GM21717 (cell line): ENCODE results near the gene PRIMPOL.

ENCODE experiments used
- ATAC-seq: cut with Tn5 transposase; IDR thresholded peaks from one replicate; pipeline ENCODE4 v1.9.1; 2021; ENCODE audit warnings: mild to moderate bottlenecking, moderate library complexity; ENCODE audit not compliant: unreplicated experiment

The PRIMPOL gene

DNA sequence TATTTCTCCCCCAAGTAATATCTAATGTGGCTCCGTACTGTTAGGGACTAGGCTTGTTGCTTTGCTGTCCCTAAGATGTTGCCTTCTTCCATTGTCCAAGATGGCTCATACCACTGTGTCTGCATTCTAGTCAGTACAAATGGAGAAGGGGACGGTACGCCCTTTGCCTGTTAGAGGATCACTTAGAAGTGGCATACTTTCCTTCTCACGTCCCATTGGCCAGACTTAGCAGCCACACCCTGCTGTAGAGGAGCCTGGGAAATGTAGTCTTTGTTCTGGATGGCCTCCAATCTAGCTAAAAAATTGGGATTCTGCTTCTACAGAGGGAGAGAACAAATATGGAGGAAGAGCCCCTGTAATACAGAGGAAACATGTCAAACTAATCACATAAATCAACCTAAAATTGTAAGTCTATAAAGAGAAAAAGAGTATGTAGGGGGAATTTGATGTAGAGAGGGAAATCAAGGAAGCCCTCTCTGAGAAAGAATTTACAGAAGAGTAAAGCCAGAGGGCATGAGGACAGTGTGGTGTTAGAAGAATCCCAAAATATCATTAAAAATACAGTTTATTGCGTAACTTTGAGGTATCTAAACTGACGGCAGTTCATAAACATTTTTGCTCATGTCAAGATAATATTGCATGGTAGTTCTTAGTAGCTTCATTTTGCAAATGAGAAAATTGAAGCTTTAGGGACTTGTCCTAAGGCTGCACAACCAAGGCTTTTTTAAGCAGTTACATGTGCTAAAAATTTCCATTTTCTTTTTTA lies 15.1 kb downstream of the PRIMPOL start:
- no peak for ATAC-seq

DNA sequence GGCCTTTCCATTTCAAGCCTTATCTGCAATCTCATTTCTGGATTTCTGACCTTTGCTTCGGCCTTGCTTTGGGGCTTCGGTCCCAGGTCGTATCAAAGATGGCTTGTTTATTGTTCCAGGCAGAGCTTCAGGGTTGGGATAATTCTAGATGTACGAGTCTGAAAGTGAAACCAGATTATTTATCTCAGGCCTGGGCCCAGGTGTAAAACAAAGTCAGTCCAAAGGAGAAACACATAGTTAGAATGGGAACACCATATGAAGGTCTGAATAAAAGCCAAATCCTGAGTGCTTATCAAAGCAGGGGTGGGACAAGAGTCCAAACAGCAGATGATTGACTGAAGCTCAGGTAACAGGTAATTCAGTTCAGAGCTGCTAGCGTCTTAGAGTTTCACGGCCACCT lies 17.1 kb downstream of the PRIMPOL start:
- ATAC-seq: no peak

DNA sequence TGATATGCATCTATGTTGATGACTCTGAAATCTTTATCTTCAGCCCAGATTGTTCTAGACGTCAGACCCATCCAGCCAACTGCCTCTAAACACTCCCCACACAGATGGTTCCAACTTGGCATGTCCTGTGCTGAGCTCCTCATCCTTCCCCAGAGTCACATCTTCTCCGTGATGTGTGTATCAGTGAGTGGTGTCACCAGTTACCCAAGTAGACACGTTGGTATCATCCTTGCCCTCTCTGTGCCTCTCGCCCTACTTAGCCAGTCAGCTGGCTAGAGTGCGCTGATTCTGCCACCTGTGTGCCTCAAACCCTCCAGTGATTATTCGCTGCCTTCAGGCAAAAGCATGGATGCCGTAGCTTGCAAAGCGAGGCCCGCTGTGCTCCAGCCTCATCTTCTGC lies 18.6 kb downstream of the PRIMPOL start:
- ATAC-seq: no peak

DNA sequence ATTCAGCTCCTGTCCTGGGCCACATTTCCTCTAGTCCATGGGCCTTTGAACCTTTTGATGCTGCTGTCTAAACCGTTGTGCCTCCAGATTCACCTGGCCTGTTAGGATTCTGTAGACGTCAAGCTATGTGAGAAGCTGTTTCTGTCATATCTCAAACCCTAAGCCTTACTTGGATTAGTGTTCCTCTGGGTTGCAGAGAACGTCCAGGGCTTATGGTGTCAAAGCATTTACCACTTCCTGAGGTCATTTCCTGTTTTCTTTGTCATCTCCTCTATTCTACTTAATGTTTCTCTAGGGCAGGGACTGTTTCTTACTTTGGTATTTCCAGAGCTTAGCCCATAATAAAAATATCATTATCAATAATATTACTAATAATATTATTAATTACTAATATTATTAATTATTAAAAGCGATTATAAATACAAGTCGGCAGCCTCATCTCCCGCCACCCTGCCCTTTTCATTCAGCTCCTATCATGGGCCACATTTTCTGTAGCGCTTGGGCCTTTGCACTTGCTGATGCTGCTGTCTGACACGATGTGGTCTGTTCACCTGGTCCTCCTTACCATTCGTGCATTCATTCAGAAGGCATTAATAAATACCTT lies 19.1 kb downstream of the PRIMPOL start:
- no peak for ATAC-seq

DNA sequence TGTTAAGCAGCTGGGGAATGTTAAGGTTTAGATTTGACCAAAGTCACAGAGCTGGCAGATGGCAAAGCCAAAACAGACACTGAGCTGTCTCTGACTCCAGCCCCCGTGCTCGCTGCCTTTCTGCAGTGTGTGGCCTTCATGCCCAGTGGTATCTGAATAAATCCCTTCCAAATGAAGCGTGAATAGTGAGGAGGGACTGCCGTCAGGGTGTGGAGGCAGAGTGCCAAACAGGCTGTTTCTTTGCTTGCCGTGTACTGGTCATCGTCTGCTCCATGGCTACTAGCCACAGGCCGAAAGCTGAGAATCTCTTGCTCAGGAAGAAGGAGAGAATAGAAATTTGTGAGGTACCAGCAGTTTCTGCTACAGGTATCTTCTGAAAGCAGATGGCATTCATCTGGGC lies 19.7 kb downstream of the PRIMPOL start:
- no peak for ATAC-seq

DNA sequence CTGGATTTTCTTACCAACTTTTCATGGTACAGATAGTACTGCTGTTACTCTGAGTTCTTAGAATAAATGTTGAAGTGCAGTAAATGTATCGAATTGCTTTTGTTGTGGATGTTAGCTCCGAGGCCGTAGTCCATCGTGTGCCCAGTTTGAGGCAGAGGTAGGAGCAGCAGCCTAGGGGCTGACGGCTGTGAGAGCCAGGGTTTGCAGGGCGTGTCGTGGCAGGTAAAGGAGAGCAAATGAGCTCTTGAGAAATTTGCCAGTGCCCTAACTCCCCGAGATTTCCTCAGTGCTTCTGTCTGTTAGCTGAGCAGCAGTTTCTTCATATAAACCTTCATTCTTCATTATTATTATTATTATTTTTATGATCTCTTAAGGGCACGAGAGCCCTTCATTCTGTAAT lies 21.6 kb downstream of the PRIMPOL start:
- no peak for ATAC-seq

DNA sequence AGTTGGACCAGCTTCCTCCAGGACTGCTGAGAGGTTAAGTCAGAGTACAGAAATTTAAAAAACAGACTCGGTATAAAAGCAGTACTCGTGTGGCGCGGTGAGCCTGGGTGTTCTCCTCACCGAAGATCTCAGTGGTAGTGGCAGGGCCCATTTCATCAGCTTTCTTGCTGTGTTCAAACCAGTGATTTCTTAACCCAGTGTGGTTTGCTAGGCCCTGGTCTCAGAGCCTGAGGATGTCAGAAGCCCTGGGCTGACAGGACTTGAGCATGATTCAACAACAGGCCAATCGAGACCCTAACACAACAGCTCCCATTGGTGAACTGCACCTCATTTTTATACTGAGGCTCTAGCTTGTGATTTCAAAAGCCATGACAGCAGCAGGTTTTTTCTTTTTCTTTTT lies 23.2 kb downstream of the PRIMPOL start:
- no peak for ATAC-seq

DNA sequence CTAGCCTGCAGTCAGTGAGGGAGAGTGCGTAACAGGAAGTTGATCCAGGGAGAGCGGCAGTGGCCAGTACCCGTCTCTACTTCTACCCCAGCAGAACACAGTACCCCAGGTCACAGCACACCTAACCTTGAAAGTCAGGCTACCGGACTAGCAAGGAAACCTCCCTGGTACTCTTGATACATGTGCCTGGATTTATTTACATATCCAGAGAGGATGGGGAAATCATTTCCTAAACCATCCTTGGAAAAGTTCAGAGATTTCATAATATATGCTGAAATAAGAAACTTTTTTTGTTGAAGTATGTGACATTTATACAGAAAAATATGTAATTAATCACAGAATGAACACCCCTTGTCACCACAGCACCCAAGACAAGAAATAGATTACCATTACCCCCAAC lies 24.5 kb downstream of the PRIMPOL start:
- no peak for ATAC-seq

DNA sequence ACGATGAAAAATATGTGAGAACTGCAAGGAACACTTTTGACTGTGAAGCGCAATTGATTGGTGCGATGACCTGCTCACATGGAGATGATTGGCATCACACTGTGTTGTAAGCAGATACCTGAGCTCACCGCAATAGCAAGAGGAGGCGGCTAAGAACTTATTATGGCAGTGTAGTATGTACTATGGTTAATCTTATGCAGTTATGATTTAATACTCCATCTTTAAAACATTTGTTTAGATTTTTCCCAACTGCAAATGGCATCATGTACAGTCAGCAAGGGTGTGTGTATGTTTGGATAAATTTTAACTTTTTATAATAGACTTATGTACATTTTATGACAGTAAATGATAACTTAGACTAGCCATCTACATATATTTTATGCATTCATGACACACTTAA lies 25.5 kb downstream of the PRIMPOL start:
- no peak for ATAC-seq

DNA sequence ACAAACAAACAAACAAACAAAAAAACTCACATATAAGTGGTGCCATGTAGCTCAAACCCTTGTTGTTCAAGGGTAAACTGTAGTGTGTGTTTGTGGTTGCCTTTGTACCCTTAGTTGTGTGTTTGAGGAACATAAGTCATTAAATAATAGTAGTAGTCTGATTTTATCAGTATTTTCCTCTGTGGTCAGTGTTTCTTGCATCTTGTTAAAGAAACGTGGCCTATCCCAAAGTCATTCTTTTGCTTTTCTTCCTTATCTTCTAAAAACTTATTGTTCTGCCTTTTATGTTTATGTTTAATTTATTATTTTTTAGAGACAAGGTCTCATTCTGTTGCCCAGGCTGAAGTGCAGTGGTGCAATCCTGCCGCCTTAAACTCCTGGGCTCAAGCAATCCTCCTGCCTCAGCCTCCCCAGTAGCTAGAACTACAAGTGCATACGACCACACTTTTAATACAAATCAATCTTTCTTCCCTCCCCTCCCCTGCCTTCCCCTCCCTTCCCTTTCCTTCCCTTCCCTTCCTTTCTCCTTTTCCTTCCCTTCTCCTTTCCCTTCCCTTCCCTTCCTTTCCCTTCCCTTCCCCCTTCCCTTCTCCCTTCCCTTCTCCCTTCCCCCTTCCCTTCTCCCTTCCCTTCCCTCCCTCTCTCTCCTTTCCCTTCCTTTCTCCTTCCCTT lies 26.4 kb downstream of the PRIMPOL start:
- no peak for ATAC-seq

DNA sequence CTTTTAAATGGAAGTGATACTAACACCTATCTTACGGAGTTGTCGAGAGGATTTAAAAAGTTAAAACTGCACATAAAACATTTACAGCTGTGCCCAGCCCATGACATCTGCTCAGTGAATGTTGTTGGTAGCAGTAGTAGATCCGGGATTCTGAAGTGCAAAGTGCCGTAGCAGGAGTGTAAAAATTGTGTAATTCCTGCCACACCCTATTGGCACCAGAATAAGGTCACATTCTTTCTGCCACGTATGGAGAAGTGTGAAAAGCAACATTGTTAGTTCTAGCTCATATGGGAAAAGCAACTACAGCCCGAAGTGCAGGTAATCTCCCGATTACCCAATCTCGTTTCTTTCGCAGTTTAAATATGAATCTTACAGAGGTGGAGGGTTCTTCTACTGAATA lies 31.2 kb downstream of the PRIMPOL start:
- ATAC-seq: no peak

DNA sequence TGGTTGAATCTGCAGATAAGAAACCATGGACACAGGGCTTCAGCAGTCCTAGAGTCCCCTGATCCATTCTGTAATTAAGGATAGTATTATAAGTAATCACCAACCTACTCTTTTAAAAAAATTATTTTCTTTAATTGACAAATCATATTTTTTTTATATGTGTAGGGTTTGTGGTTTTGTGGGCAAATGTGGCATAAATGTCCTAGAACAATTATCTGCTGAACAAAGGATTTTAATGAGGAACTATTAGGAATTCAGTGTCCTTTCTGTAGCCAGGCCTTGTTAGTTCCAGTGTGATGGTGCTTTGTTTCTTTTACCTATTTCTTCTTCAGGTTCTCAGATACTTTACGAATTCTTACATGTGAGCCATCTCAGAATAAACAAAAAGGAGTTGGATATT lies 32.4 kb downstream of the PRIMPOL start:
- no peak for ATAC-seq

DNA sequence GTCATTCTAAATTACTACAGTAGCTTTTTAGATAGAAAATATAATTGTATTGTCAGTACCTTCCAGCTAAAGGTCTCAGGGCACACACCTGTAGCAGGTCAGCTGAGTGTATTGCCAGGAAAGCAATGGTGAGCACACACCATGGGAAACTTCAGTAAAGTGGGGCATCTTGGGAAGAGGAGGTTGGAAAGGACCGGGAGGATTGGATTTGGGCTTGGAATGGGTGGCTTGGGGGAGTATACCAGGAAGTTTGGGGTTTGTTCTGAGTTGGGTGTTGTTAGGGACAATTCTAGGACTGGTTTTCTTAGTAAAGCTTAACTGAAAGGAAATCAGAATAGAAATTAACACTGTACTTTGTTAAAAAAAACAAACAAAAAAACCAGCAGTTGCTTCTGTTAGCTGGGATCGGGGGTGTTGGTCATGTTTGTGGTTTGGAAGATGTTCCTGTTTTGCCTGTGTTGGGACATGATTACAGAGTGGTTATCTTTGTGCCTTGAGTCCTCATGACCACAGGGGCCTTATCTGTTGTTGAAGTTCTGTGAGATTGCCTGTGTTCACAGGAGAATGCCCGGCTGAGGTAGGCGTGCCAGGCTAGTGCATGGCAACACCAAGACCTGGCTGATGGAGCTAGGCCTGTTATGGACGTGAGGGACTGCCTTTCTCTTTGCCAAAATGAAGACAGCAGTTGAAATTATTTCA lies 35.1 kb downstream of the PRIMPOL start:
- ATAC-seq: no peak

DNA sequence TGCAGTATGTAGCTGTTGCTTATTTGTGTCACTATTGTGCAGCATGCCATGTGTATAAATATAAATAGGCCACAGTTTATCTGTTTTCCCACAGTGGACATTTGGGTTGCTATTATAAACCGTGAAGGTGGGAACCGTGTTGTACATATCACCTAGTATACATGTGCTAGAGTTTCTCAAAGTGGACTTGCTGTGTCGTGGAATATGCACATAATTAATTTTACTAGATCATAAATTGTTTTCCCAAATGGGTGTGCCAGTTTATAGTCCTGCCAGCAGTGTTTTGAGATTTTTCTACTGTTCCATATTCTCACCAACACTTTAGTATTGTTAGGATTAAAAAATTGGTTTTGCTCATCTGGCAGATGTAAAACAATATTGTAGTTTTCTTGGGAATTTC lies 38.5 kb downstream of the PRIMPOL start:
- ATAC-seq: no peak

DNA sequence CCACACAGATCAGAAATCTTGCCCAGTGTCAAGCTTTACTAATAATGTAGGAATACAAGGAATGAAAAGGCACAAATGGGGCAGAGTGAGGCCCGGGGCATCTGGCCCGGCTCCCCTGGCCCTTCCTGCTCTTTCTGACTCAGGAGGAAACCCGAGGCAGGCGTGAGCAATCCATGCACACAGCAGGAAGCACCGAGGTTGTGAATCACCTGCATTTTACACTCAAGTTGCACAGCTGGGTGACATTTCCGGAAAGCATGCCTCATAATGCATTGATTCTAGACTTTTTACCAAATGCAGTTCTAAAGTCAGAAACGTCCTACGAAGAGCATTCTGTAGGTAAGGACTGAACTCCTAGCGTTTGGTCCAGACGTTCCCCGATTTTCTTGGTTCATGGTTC lies 38.9 kb downstream of the PRIMPOL start:
- ATAC-seq: no peak

DNA sequence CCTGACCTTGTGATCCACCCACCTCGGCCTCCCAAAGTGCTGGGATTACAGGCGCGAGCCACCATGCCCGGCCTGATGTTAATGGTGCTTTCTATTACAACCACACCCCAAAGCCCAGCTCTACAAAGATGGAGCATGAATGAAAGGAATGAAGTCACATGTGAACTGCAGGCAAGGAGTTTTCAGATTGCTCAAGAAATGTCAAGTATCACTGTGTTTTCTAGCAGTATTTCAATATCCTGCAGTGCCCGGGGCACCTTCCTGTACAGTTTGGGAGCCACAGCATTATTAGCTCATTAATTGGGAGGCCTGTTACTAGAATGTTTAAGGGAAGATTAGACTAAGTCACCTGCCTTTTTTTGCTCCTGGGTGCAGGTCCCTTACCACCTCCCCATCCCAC lies 40.1 kb downstream of the PRIMPOL start:
- ATAC-seq: no peak

DNA sequence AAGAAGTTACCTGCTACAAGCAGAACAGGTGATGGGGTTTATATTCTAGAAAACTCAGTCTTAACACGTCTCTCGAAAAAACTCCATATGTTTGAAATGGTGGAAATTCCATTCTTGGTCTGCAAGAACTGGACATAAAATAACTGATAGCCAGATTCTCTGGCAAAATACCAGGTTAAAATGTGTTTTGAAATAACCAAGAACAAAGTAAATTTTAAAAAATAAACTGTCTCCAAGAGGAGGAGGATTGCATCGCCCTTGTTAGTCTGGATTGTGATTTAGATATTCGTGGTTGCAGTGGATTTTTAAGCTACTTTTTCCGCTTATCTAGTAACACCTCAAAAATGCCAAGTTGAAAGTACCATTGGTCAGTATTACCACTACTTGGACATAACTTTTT lies 43.5 kb downstream of the PRIMPOL start:
- no peak for ATAC-seq

DNA sequence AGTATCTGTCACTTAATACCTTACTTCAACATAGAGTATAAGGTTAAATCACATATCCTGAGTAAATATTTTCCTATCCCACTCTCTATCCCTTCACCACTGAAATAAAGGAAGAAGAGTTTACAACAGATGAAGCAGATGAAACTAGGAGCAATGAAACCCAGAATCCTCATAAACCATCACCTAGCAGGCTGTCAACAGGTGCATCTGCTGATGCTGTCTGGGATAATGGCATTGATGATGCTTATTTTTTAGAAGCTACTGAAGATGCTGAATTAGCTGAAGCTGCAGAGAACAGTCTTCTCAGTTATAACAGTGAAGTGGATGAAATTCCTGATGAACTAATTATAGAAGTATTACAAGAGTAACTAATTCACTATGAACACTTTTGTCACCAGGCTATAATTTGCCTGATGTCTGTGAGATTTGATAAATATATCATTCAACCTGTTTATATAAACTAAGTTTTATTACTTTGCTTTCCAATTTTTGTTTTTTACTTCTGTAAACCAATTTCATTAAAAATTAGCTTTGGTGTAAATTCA lies 44.9 kb downstream of the PRIMPOL start:
- no peak for ATAC-seq

DNA sequence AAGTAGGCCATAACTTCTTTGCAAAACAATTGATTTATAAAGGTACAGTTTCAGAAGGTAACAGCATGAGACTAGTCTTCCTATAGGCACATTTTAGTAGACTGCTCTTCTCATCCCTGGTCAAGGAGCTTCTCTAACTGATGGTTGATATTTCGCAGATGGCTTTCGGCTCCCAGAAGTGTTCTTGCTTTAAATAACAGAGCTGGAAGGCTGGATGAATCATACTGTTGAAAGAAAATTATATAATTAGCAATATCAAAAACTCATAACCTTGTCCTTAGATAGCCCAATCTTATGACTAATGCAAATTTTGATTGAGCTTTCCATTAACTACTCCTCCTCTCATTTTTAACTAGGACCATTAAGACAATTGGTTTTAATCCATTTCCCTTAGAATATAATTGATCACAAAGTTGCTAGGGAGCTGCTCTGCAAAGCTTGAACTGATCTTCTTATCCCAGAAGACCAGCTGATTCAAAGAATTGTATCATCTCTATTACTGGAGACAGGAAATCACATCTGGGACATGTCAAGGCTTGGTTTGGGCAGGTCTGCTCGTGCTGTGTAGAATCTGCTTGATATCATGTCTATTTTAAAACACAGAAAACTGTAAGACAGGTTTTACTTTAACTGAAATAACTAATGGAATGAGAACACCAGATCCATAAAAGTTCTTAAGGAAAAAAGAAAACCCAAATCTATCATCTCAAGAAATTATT lies 45.8 kb downstream of the PRIMPOL start:
- no peak for ATAC-seq

DNA sequence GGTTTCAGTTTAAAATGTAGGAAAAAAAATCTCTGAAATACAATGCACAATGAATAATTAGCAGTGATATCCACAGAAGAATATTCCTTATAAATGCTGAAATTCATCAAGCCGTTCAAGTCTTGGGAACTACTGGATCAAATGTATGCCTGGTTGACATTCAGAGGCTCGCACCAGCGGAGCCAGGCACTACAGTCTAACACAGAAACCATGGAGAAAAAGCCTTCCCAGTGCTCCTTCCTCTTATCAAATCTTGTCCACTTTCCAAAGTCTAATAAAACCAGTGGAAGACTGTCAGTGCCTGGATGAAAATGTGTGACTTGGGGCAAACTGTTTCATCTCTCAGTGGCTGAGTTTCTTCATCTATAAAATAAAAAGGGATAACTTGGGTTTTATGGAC lies 48.4 kb downstream of the PRIMPOL start:
- no peak for ATAC-seq

DNA sequence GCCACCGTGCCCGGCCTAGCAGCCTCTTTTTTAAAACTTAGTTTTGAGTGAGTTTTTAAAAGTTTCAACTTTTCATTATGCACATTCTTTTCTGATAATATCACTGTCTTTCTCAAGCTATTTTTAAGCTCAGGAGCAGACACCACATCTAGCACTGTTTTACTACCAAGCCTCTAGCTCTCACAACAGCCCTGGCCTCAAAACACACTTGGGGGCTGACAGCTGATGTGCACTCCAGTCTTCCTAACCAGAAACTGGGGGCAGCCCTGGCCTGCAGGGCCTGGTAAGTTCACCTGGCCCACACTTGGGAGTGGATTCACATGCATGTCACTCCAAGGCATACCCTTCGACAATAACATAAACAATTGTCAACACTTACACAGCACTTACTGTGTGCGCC lies 50.4 kb downstream of the PRIMPOL start:
- no peak for ATAC-seq
